ENCODE results near the gene SPATS2. TPM values are rescaled to one million over a fixed set of nuclear protein-coding genes. Genes with fewer than 3 reads are reported as not detected.

SPATS2 gene
- total and polyA plus RNA-seq, 2 donors from 2014 or later: 10.0 to 23.7 TPM

- H3K36me3 ChIP-seq (ENCODE audit: control insufficient read depth in 2 of 3, insufficient read depth in 3 of 3, low read length in 3 of 3): no peaks in the 10 kb centered on the region
- DNase-seq: peak in 1 of 5 donors; percentile 57
- H3K27ac ChIP-seq (ENCODE audit: low read depth in 2 of 2, low read length in 2 of 2): no peak overlapping the region
- H3K9ac ChIP-seq (ENCODE audit: low read length in 3 of 3): no peak overlapping the region
- H3K9me3 ChIP-seq (ENCODE audit: control insufficient read depth in 2 of 3, insufficient read depth in 1 of 3, low read length in 3 of 3): no peaks in the 10 kb centered on the region
- no peak for FAIRE-seq
- H3K27me3 ChIP-seq (ENCODE audit: control insufficient read depth, insufficient read depth, low read length): no peaks in the 10 kb centered on the region
- no peaks in the 10 kb centered on the region for H3K4me1 ChIP-seq (ENCODE audit: control insufficient read depth in 2 of 3, insufficient read depth in 2 of 3, low read depth in 1 of 3, low read length in 3 of 3)
- no peak for TF ChIP-seq CTCF (IDR thresholded peaks at IDR 0.05; ENCODE audit: borderline replicate concordance, extremely low read depth, insufficient read depth)
- H3K4me3 ChIP-seq (ENCODE audit: low read length in 3 of 3): no peak overlapping the region
- intact Hi-C loops (cut with DNase I): no loop called here
These were observed 91.6 kb downstream of the SPATS2 start for GRCh38 chr12:49458816-49459215.

GRCh38 chr12:49461221-49461620 is 94.0 kb downstream of the SPATS2 start:
- FAIRE-seq: no peak
- no peak overlapping the region for H3K9ac ChIP-seq (ENCODE audit: low read length in 3 of 3)
- no peak overlapping the region for H3K27ac ChIP-seq (ENCODE audit: low read depth in 2 of 2, low read length in 2 of 2)

GRCh38 chr12:49462083-49462744 is 95.0 kb downstream of the SPATS2 start:
- Histone ChIP-seq H3K27me3 (ENCODE audit: control insufficient read depth, insufficient read depth, low read length) (no peaks in the 10 kb centered on the region), H3K9me3 (ENCODE audit: control insufficient read depth in 2 of 3, insufficient read depth in 1 of 3, low read length in 3 of 3) (no peaks in the 10 kb centered on the region), H3K9ac (ENCODE audit: low read length in 3 of 3) (no peak overlapping the region), H3K27ac (ENCODE audit: low read depth in 2 of 2, low read length in 2 of 2) (no peak overlapping the region), H3K4me3 (ENCODE audit: low read length in 3 of 3) (no peak overlapping the region), H3K4me1 (ENCODE audit: control insufficient read depth in 2 of 3, insufficient read depth in 2 of 3, low read depth in 1 of 3, low read length in 3 of 3) (no peaks in the 10 kb centered on the region), H3K36me3 (ENCODE audit: control insufficient read depth in 2 of 3, insufficient read depth in 3 of 3, low read length in 3 of 3) (no peaks in the 10 kb centered on the region)
- DNase-seq (no peak), FAIRE-seq (no peak)
- intact Hi-C loops (cut with DNase I): no loop called here
- TF ChIP-seq CTCF (IDR thresholded peaks at IDR 0.05; ENCODE audit: borderline replicate concordance, extremely low read depth, insufficient read depth): no peak

More at GRCh38 chr12:49461221-49461620, 94.0 kb downstream of the SPATS2 start:
- H3K27me3 ChIP-seq (ENCODE audit: control insufficient read depth, insufficient read depth, low read length): no peaks in the 10 kb centered on the region
- intact Hi-C loops (cut with DNase I): no loop called here
- H3K36me3 ChIP-seq (ENCODE audit: control insufficient read depth in 2 of 3, insufficient read depth in 3 of 3, low read length in 3 of 3): no peaks in the 10 kb centered on the region
- TF ChIP-seq CTCF (IDR thresholded peaks at IDR 0.05; ENCODE audit: borderline replicate concordance, extremely low read depth, insufficient read depth): no peak
- no peaks in the 10 kb centered on the region for H3K9me3 ChIP-seq (ENCODE audit: control insufficient read depth in 2 of 3, insufficient read depth in 1 of 3, low read length in 3 of 3)
- H3K4me1 ChIP-seq (ENCODE audit: control insufficient read depth in 2 of 3, insufficient read depth in 2 of 3, low read depth in 1 of 3, low read length in 3 of 3): no peaks in the 10 kb centered on the region
- no peak for DNase-seq
- H3K4me3 ChIP-seq (ENCODE audit: low read length in 3 of 3): no peak overlapping the region

GRCh38 chr12:49465132-49465531 is 97.9 kb downstream of the SPATS2 start:
- Histone ChIP-seq H3K4me1 (ENCODE audit: control insufficient read depth in 2 of 3, insufficient read depth in 2 of 3, low read depth in 1 of 3, low read length in 3 of 3) (no peaks in the 10 kb centered on the region), H3K4me3 (ENCODE audit: low read length in 3 of 3) (no peak overlapping the region), H3K27ac (ENCODE audit: low read depth in 2 of 2, low read length in 2 of 2) (no peak overlapping the region), H3K9me3 (ENCODE audit: control insufficient read depth in 2 of 3, insufficient read depth in 1 of 3, low read length in 3 of 3) (no peaks in the 10 kb centered on the region), H3K27me3 (ENCODE audit: control insufficient read depth, insufficient read depth, low read length) (no peaks in the 10 kb centered on the region), H3K9ac (ENCODE audit: low read length in 3 of 3) (no peak overlapping the region), H3K36me3 (ENCODE audit: control insufficient read depth in 2 of 3, insufficient read depth in 3 of 3, low read length in 3 of 3) (no peaks in the 10 kb centered on the region)
- no peak for FAIRE-seq
- no peak for DNase-seq
- TF ChIP-seq CTCF (IDR thresholded peaks at IDR 0.05; ENCODE audit: borderline replicate concordance, extremely low read depth, insufficient read depth): no peak
- intact Hi-C loops (cut with DNase I): no loop called here

Data from kidney (tissue), 14 donors.